ENCODE results near the gene TMEM119.

TMEM119 gene

GRCh38 chr12:108565976-108566375 lies 31.9 kb downstream of the TMEM119 start:
- peaks cover 0 to 27% (median 0%) of the 10 kb centered on the region in 11 experiments; a peak in 4 of 22 replicates for H4K20me1 ChIP-seq
- peaks cover 39 to 60% (median 52%) of the 10 kb centered on the region in 11 experiments; a peak in 21 of 22 replicates for H3K36me3 ChIP-seq
- peak overlapping the region; percentile 23 to 75 (median 63); a peak in 21 of 22 replicates for H3K27ac ChIP-seq
- H3K9ac ChIP-seq: peak overlapping the region; percentile 12 to 59 (median 54); a peak in 20 of 22 replicates
- peak overlapping the region; percentile 76 to 99 (median 98) for H3K4me2 ChIP-seq
- H3K4me1 ChIP-seq: peaks cover 65 to 88% (median 83%) of the 10 kb centered on the region in 10 experiments
- no peak for TF ChIP-seq Cebpa-rat (IDR thresholded peaks at IDR 0.05)
- H3K27me3 ChIP-seq: no peaks in the 10 kb centered on the region
- peak overlapping the region in 2 of 10 experiments; percentile 9 to 33; a peak in 1 of 20 replicates for H3K4me3 ChIP-seq
- H3K9me3 ChIP-seq (replicated peaks in 1 of 11): no peaks in the 10 kb centered on the region

GRCh38 chr12:108565146-108565545 lies 32.7 kb downstream of the TMEM119 start:
- peak overlapping the region in 10 of 11 experiments; percentile 5 to 75 (median 64); a peak in 14 of 22 replicates for H3K27ac ChIP-seq
- peaks cover 0 to 32% (median 4%) of the 10 kb centered on the region in 11 experiments; a peak in 12 of 22 replicates for H4K20me1 ChIP-seq
- H3K4me3 ChIP-seq: no peak overlapping the region
- H3K9ac ChIP-seq: peak overlapping the region; percentile 14 to 90 (median 44); a peak in 16 of 22 replicates
- H3K9me3 ChIP-seq (replicated peaks in 1 of 11): no peaks in the 10 kb centered on the region
- peaks cover 60 to 80% (median 76%) of the 10 kb centered on the region in 10 experiments for H3K4me1 ChIP-seq
- no peaks in the 10 kb centered on the region for H3K27me3 ChIP-seq
- peak overlapping the region; percentile 94 to 99 (median 98) for H3K4me2 ChIP-seq
- TF ChIP-seq Cebpa-rat (IDR thresholded peaks at IDR 0.05): no peak
- H3K36me3 ChIP-seq: peaks cover 39 to 58% (median 51%) of the 10 kb centered on the region in 11 experiments; a peak in 21 of 22 replicates

- H3K9me3 ChIP-seq (replicated peaks in 1 of 11): no peaks in the 10 kb centered on the region
- H3K27ac ChIP-seq: peak overlapping the region in 10 of 11 experiments; percentile 5 to 75 (median 60); a peak in 14 of 22 replicates
- no peak overlapping the region for H3K4me3 ChIP-seq
- H3K27me3 ChIP-seq: no peaks in the 10 kb centered on the region
- no peak for TF ChIP-seq Cebpa-rat (IDR thresholded peaks at IDR 0.05)
- H3K4me2 ChIP-seq: peak overlapping the region; percentile 94 to 99 (median 98)
- peak overlapping the region; percentile 14 to 90 (median 44); a peak in 16 of 22 replicates for H3K9ac ChIP-seq
- H4K20me1 ChIP-seq: peaks cover 3 to 36% (median 8%) of the 10 kb centered on the region in 11 experiments; a peak in 18 of 22 replicates
- peaks cover 39 to 54% (median 48%) of the 10 kb centered on the region in 11 experiments; a peak in 21 of 22 replicates for H3K36me3 ChIP-seq
- H3K4me1 ChIP-seq: peaks cover 64 to 80% (median 75%) of the 10 kb centered on the region in 10 experiments
Measured at GRCh38 chr12:108564724-108565123, 33.2 kb downstream of the TMEM119 start.

- H3K27ac ChIP-seq: peak overlapping the region in 4 of 11 experiments; percentile 19 to 95 (median 86); a peak in 5 of 22 replicates
- H3K9ac ChIP-seq: peak overlapping the region in 9 of 11 experiments; percentile 52 to 97 (median 91); a peak in 14 of 22 replicates
- TF ChIP-seq Cebpa-rat (IDR thresholded peaks at IDR 0.05): no peak
- H3K9me3 ChIP-seq (replicated peaks in 1 of 11): no peaks in the 10 kb centered on the region
- H3K36me3 ChIP-seq: peaks cover 36 to 49% (median 44%) of the 10 kb centered on the region in 11 experiments; a peak in 21 of 22 replicates
- H3K4me3 ChIP-seq: peak overlapping the region in 9 of 10 experiments; percentile 75 to 97 (median 92); a peak in 10 of 20 replicates
- H4K20me1 ChIP-seq: peaks cover 12 to 44% (median 18%) of the 10 kb centered on the region in 11 experiments; a peak in 19 of 22 replicates
- H3K4me1 ChIP-seq: peaks cover 65 to 80% (median 75%) of the 10 kb centered on the region in 10 experiments
- no peaks in the 10 kb centered on the region for H3K27me3 ChIP-seq
- H3K4me2 ChIP-seq: peak overlapping the region; percentile 94 to 99 (median 98)
Measured at GRCh38 chr12:108563804-108564151, 34.1 kb downstream of the TMEM119 start.

- Histone ChIP-seq H3K9me3 (replicated peaks in 1 of 11) (no peaks in the 10 kb centered on the region), H3K27ac (peak overlapping the region; percentile 73 to 97 (median 87)), H3K4me1 (peaks cover 65 to 80% (median 75%) of the 10 kb centered on the region in 10 experiments), H3K27me3 (no peaks in the 10 kb centered on the region), H3K4me3 (peak overlapping the region; percentile 75 to 97 (median 92)), H4K20me1 (peaks cover 17 to 46% (median 23%) of the 10 kb centered on the region in 11 experiments; a peak in 21 of 22 replicates), H3K36me3 (peaks cover 36 to 49% (median 41%) of the 10 kb centered on the region in 11 experiments), H3K4me2 (peak overlapping the region; percentile 94 to 99 (median 98)), H3K9ac (peak overlapping the region; percentile 88 to 97 (median 94))
- no peak for TF ChIP-seq Cebpa-rat (IDR thresholded peaks at IDR 0.05)
Measured at GRCh38 chr12:108563136-108563803, 34.6 kb downstream of the TMEM119 start.

- Histone ChIP-seq H3K4me3 (peak within 1 kb of the TSS; percentile 75 to 97 (median 92)), H3K9ac (peak within 1 kb of the TSS; percentile 90 to 97 (median 94)), H3K9me3 (replicated peaks in 1 of 11) (no peaks in the 10 kb centered on the region), H3K4me1 (peaks cover 65 to 80% (median 75%) of the 10 kb centered on the region in 10 experiments), H3K27me3 (no peaks in the 10 kb centered on the region), H3K36me3 (peaks cover 34 to 49% (median 41%) of the 10 kb centered on the region in 11 experiments), H3K4me2 (peak within 1 kb of the TSS; percentile 94 to 99 (median 98)), H3K27ac (peak within 1 kb of the TSS; percentile 89 to 97 (median 95)), H4K20me1 (peaks cover 24 to 49% (median 30%) of the 10 kb centered on the region in 11 experiments; a peak in 21 of 22 replicates)
- no peak for TF ChIP-seq Cebpa-rat (IDR thresholded peaks at IDR 0.05)
Measured at GRCh38 chr12:108562348-108563135, 35.3 kb downstream of the TMEM119 start, which contains the start of gene ISCU. Gene ISCU (plus strand): TSS chr12:108562596. CDS start chr12:108562623, 27 bp downstream.

GRCh38 chr12:108561852-108562347 lies 36.0 kb downstream of the TMEM119 start:
- no peak for TF ChIP-seq Cebpa-rat (IDR thresholded peaks at IDR 0.05)
- Histone ChIP-seq H3K36me3 (peaks cover 33 to 49% (median 44%) of the 10 kb centered on the region in 11 experiments), H3K4me2 (peak overlapping the region; percentile 80 to 97 (median 94)), H4K20me1 (peaks cover 30 to 49% (median 37%) of the 10 kb centered on the region in 11 experiments; a peak in 21 of 22 replicates), H3K27ac (peak overlapping the region; percentile 89 to 97 (median 95); a peak in 21 of 22 replicates), H3K27me3 (no peaks in the 10 kb centered on the region), H3K9ac (peak overlapping the region; percentile 90 to 97 (median 94)), H3K9me3 (replicated peaks in 1 of 11) (no peaks in the 10 kb centered on the region), H3K4me1 (peaks cover 65 to 78% (median 72%) of the 10 kb centered on the region in 10 experiments), H3K4me3 (peak overlapping the region; percentile 75 to 97 (median 92))

Data from BLaER1 treated with 17β-estradiol and CSF1 and Interleukin-3, amounts not matched to agents 10 nM and 100 nM (cell line).